DMS53 (cell line): ENCODE results near the gene HDGFL3.

Experiments
- DNase-seq: peaks from one replicate; lab custom pipeline; 2025; lab: John Stamatoyannopoulos, UW

The HDGFL3 gene

DNA sequence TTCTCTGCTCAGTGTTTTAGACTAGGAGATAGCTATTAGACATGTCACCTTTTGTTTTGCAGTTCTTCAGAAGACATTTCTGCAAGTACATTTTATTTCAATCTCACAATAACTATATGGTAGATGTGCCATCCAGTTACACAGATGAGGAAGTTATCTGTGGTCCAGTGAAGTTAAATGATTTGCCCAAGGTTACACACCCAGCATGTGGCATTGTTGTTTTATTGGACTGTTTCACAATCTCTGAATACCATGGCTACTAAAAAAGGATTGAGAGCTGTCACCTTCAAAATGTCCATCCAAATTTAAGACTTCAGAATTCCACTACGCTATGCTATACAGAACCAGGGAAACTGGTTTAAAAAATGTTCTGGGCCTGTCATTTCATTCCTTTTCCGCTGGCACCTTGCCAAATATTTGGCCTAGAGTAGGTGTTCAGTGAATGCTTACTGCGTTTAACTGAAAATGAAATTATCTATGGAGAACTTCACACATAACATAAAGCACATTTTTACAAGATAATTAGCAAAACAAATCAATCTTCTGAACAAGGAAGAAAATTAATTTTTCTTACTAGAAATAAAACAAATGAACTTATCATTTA lies 80.0 kb downstream of the HDGFL3 start:
- peak; percentile 3 for DNase-seq

DNA sequence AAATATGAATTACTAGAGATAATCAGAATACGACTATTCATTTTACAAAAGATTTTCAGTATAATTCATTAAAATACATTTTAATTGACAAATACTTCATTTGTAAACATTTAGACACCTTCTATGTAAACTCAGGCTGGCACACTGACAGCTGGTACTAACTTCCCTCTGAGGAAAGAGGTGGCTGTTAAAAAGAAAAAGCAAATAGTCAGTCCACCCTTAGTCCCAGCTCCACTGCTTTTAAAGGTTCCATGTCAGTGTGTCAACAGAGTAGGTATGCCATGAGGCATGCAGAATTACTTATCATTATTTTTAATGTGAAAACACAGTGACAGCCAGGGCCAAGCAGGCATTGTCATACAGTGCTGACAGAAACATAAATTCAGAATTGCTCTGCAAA lies 84.1 kb downstream of the HDGFL3 start:
- no peak for DNase-seq

DNA sequence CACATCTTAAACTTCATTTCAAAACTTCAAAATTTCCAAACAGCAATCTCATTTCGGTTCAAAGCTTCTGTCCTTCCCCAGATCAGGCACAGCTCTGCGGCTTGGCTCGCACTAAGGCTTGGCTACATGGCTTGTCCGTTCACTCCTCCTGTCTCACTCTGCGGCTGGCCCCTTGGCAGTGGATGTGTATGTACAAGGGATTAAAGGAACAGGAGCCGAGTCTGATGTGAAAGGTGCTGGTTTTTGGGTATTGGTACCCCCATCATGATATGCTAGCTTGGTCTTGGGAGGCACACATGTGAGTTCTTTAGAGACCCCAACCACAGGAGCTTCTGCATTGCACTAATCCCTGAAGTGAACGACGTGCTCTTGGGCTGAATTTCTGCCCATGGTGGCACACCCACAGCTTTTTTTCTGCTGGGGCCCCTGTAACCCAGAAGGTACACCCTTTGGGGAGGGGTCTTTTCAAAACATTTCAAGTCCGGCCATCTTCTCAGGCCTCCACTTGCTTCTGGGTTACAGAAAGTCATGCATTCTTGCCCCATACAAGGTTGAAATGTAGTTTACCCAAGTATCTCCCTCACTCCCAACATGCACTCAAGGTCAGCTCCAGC lies 87.5 kb downstream of the HDGFL3 start:
- DNase-seq, result no peak

DNA sequence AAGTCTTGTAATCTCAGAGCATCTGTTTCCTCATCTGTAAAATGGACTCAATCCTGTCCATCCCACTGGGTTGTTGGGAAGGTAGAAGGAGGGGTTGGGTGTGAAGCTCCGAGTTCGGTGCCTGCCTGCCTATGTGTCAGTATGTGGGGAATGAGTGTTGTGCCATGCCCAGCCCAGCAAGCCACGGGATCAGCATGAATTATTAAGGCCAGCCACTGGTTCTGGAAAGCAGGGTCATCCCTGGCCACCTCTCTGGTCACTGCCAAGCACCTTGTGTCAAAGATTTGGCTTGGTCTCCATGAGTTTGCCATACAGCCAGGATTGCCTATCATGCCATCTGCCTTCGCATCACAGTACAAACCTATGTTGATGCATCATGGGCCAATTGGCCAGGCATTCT lies 88.7 kb downstream of the HDGFL3 start:
- no peak for DNase-seq

DNA sequence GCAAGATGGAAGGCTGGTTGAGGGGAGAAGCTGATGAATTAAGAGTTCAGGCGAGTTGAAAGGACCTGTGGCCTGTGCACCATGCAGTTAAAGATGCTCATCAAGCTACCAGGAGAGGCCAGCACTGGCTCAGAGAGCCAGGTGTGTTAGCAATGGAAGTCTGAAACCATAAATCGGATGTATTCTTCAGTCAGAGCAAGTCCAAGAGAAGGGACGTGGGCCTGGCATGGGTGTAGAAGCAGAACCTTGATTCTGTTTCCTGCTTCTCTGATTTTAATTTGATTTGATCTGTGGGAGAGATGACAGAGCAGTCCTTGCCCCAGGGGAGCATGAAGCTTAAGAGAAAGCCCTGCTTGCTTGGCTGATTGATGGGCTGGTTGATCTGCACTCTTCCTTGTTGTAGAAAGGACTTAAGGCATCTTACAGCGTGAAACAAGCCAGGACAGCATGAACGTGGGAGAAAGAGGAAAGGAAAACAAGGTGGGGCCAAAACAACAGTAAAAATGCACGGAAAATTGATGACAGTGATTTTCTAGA lies 89.3 kb downstream of the HDGFL3 start:
- no peak for DNase-seq

DNA sequence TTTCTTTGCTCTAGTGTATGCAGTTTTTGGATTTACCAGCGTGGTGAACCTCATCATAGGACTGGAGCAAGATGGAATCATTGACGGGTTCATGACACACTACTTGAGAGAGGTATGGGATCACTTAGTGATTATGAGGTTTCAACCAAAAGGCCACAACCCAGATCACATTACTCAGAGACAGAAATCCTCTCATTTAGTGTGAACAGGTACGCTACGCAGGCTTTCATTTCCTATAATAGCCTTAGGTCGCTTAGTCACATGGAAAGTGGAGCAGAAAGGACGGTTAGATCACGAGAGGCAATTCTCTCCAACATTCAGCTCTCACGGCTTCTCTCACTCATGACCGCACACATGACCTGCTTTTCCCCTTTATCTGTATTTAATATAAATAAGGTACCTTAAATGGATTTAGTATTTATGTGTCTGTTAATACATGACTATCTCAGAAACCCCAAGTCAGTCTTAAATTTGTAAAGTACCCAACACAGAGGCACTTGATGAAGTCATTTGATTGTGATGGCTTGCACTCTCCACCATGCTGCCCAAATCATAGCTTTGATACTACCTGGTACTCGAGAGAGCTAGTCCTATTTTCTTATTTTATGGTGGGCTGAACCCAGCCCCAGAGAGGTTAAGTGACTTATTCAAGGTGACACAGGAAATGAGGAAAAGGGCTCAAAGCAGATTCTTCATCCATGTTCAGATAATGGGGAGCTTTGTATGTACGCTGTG lies 91.6 kb downstream of the HDGFL3 start:
- DNase-seq, result no peak

DNA sequence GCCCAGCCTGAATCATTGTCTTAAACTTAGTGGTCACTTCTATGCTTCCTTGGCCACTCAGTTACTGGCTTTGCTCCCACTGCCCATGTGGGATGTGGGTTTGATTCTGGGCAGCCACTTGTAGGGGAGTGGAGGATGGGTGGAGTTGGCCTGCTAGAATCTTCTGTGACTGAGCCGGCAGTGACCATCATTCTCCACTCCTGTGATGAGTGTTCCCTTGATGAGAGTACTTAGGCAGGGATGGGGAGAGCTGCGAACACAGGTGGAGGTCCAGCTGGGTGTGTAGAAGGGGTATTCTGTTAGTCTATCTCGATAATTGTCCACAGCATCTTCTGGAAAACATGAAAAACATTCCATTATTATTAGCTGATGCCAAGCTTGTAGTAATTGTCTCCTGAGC lies 92.2 kb downstream of the HDGFL3 start:
- no peak for DNase-seq

DNA sequence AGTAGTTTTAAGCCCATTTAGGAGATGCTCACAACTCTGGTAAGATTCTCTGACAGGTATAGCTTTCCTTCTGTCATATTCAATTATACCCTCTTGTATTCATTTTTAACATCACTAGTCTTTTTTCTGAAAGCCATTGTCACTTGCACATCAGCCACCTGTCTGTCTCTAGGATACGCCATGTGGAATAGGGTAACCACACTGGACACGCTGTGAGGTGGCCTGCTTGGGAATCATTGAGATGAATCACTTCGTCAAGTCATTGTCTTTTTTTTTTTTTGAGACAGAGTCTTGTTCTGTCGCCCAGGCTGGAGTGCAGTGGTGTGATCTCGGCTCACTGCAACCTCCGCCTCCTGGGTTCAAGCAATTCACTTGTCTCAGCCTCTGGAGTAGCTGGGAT lies 92.8 kb downstream of the HDGFL3 start:
- DNase-seq, result no peak

DNA sequence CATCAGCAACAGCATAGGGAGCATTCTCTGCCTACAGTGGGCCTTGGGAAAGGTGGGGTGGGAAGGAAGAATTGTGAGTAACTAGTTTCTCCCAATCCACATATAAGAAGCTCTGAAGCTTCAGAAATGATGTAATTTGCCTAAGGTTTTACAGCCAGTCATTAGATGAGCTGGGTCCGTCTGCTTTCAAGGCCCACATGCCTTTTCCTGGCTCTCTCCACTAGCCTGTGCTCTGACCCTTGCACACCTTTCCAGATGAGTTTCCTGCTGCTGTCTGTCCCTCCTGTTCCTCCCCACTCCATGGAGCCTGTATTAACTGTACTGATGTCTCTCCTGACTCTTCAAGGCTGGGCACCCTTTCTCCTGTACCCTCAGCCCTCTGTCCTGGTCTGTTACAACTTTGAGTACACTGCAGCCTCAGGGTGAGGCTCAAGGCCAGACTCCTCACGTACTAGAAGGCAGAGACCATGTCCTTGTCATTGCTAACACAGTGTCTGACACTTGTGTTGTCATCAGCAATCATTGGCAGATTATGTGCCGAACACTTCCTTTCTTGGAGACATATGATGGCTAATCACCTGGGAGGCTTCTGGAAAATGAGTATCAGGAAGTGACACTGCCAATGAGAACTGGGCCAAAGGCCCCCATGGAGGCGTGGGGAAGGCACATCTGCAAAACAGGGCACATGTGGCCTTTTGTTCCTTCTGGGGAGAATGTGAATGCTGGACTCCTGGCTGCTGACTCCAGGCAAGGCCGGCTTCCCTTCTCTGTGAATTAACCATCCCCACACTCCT lies 93.5 kb downstream of the HDGFL3 start:
- DNase-seq, result no peak

DNA sequence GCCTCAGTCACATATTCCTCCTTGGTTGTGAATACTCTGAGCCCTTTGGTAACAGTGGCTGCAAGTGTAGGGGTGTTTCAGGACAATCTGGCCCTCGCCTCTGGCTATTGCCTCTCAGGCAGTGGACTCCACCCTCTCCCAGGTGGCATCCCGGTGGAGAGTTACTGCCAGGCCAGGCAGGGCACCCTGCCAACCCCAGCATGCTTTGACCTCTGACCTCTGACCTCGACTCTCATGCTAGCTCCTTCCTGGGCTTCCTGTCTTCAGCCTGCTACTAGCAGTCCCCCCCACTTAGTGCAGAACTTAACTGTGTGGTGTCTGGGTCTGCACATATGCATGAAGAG lies 94.7 kb downstream of the HDGFL3 start:
- no peak for DNase-seq

DNA sequence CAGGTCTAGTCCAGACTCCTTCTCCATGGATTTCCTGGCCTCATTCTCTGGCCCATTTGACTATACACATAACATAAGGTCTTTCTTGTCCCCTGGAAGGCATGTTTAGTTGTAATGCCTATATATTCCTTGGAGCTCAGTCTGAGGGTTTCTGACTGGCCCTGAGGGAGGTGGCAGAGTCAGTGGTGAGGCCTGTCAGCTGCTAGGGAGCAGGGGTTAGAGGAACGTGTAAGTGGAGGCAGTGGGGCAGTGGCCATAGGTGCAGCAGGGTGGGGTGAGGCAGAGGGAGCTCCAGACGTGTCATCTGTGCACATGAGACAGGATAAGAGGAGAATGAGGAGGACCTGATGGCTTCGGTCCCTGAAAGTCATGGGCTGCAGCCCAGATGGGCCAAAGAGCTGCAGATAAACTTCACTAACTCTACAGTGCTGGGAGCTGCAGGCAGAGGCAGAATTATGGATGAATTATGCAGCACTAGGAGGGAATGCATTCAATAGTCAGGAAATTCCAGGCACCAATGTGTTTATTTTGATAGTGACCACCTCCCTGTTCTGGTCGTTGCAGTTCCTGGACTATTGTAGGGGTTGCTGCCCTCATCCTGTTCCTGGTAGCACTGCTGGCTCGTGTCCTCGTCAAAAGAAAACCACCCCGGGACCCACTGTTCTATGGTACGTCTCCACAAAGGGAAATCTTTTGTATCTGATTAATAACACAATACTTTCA lies 95.2 kb downstream of the HDGFL3 start:
- DNase-seq, result no peak

DNA sequence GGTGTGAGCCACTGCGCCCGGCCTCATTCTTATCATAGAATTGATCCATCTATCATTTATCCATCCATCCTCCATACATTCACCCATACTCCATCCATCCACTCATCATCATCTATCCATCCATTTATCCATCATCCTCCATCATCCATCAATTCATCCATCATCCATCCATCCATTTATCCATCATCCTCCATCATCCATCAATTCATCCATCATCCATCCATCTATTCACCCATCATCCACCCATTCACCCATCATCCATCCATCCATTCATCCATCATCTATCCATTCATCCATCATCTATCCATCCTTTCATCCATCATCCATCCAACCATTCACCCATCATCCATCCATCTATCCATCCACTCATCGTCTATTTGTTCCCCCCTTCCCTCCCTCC lies 96.5 kb downstream of the HDGFL3 start:
- DNase-seq, result no peak

DNA sequence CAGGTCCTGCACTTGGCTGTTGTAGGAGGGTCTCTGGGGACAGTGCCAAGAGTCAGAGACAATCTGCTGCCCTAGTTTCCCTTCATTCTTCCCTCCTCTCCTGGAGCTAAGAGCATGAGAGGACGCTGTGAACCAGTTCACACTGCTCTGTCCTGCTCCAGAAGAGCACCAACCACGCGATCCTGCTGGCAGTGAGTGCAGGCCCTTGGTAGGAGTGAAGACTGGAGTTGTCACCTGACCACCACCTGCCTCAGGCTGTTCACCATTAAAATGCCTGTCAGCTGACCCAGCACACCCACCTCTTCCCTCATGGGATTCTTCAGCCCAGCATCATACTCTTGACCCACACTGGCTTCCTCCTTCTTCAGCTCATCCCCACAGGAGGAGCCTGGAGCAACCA lies 97.2 kb downstream of the HDGFL3 start:
- DNase-seq, result peak; percentile 14

DNA sequence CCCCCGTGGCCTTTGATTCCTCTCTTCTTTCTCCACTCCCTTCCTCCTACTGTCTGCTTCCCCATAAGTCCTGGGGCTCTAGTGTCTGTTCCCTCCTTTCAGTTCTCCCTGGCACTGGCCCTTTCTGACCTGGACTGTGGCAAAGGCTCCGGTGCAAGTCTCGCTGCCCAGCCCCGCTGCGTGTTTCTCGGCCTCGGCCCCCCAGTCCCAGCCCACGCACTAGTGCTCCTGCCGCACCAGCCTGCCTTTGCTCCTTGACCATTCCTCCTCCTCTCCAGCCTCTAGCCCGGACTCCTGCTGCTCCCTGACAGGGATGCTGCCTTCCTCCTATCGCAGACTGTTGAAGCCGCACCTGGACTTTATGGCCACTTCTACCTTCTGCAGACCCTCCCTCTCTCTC lies 98.1 kb downstream of the HDGFL3 start:
- no peak for DNase-seq

DNA sequence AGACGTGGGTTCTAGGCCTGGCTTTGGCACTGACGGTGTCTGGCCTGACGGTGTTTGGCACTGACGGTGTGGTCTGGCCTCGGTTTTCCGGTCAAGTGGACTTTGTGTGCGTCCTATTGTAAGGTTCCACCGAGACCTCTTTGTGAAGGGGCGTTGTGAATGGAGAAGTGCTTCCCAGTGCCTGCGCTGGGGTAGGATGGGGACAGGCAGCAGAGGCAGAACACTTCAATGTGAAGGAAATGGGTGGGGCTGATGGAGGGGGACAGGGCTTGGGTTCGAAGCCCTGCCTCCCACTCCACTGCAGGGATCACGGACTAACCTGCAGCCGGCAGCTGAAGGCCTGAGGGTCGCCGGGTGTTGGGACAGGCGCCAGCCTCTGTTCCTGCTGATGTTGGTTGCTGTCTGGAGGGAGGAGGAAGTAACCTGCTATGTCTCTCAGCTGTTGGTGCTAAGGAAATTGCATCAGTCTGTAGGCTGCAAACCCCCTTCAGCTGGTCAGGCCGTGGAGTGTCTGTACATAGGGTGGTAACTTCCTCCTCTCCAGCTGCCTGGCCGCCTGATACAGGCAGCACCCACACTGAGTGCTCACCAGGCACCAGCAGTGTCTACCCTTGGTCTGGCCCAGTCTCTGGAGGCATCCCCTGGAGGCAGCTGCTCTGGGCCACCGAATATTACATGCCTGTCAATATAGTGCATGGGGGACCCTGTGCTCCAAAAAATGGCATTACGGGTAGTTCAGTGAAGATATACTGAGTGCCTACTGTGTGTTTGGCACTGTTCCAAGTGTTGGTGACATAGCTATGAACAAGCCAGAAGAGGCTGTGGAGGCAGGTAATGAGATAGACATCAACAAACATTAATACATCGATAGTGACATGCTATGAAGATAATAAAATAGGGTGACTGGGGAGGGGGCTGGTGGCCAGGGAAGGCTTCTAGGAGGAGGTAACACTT lies 99.1 kb downstream of the HDGFL3 start:
- DNase-seq, result peak; percentile 91

DNA sequence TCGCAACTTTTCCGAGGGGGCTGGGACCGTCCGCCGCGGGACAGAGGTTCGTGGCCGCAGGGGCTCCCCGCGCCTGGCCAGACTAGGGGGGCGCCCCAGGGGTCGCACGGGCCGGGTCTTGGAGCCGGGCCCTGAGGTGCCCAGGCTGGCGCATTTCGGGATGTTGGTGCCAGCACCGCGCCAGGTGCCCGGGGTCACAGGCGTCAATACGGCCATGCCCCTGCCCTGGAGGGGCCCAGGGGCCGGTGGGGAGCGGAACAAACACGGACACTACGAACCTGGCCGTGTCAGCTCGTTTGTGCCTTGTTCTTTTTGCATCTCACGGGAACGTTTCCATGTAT lies 99.8 kb downstream of the HDGFL3 start:
- no peak for DNase-seq

DNA sequence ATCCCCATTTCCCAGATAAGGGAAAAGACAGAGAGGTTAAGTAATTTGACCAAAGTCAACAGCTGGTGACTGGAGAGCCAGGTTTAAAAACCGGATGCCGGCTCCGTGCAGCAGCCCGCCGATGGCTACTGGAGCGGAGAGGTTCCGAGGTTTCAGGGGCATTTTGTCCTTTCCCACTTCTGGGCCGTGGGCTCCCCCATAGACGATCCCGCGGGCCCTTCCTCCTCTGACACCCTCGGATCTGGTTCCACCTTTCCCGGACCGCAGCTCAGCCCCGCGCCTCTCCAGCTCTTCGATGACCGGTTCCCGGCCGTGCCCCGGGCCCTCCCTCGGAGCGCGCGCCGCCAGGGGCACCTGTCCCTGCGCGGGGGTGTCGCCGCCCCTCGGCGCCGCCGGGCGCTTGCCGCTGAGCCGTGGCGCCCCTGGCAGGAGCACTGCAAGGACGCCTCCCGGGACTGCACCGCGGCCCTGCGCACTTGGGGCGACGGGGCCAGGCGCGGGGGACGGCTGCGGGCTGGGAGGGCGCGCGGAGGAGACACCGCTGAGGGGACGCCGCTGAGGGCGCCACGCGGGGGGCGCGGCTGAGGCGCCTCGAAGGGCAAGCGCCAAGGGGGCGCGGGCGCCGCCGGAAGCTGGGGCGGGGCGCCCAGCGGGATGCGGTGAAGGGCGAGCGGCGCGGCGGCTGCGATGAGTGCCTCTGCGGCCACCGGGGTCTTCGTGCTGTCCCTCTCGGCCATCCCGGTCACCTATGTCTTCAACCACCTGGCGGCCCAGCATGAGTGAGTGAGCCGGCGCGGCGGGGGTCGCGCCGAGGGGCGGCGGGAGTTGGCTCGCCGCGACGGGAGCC lies 100.4 kb downstream of the HDGFL3 start, which contains the start of gene TM6SF1:
Gene TM6SF1 (plus strand): TSS at position 652 of the 847 bp plus-strand sequence. CDS start 36 bp downstream, at position 688.
- peak; percentile 77 for DNase-seq

DNA sequence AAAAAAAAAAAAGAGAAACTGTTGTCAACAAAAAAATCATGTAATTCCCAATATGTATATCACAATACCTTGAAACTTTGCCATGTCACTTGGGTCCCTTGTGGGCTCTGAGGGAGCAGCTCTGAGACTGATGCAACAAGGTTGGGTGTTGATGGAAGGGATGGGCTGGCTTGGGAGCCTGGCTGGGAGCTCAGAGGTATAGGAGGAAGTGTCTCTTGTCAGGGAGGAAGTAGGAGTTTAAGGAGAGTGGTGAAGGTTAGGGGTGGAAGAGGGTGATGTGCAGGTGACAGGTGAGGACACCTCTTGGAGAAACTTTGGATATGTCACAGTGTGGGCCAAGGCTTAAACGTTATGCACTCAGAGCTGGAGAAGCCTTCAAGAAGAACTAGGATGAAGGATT lies 102.2 kb downstream of the HDGFL3 start:
- DNase-seq, result peak; percentile 21

DNA sequence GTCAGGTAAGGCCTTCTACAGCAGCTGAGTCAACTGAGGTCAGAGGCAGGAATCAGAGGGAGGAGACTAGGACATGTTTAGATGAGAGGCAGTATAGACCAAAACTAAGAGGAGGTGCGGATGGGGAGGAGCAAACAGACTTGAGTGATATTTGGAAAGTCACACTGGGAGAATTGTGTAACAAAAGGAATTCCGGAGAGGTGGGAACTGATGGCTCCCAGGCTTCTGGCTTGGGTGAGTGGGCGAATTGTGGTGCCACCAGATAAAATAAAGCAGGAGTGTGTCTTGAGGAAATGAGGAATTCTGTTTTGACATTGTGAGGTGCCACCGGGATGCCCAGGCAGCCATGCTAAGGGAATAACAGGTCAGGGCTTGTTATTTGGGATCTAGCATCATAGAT lies 103.5 kb downstream of the HDGFL3 start:
- DNase-seq, result no peak

DNA sequence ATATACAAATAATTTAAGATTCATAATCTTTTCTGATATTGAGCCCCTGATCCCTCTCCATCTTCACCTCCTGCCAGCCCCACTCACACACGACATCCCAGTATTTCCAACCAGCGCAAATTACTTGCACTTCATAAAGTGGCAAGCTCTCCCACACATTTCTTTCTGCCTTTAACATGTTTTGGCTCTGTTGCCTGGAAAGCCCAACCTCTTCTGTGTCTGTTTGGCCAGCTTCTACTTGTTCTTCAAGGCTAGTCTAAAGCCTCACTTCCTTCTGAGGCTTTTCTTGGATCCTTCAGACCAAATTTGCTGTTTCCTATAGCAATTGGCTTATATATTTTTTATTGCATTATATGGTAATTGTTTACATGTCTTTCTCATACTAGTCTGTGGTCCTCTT lies 105.3 kb downstream of the HDGFL3 start:
- DNase-seq, result no peak
